Sigmoid colon (tissue), 7 donors: ENCODE results near the gene CDKN3. TPM values are rescaled to one million over a fixed set of nuclear protein-coding genes. Genes with fewer than 3 reads are reported as not detected.

Source experiments
- DNase-seq: peaks from one replicate; pipeline ENCODE4 v3.0.0-alpha.2; 2019
- H3K27ac ChIP-seq, 4 donors: fragments of 200-600 bp; sonication (generic); one replicate each; pipeline ENCODE4 v1.5.1; 2016 to 2019; ENCODE audit warnings: mild to moderate bottlenecking in 1 of 4
- H3K27me3 ChIP-seq, 3 donors: fragments of 200-600 bp; sonication (generic); one replicate each; pipeline ENCODE4 v1.5.1; 2019; ENCODE audit warnings: mild to moderate bottlenecking in 1 of 3
- H3K36me3 ChIP-seq, 4 donors: fragments of 200-600 bp; sonication (generic); one replicate each; pipeline ENCODE4 v1.5.1; 2016 to 2019
- H3K4me1 ChIP-seq, 4 donors: fragments of 200-600 bp; sonication (generic); one replicate each; pipeline ENCODE4 v1.5.1; 2017 to 2019
- H3K4me3 ChIP-seq, 4 donors: fragments of 200-600 bp; sonication (generic); one replicate each; pipeline ENCODE4 v1.5.1; 2017 to 2019; ENCODE audit warnings: mild to moderate bottlenecking in 2 of 4, moderate library complexity in 1 of 4
- H3K9me3 ChIP-seq, 4 donors: fragments of 200-600 bp in 3 of 4; sonication (generic) in 3 of 4; one replicate each; pipeline versions ENCODE4 v1.5.1 to v1.6.1; 2013 to 2019
- EP300 ChIP-seq, 4 donors: sonication (generic); formaldehyde crosslinking; IDR thresholded peaks; one replicate each; pipeline ENCODE4 v1.6.1; 2017; ENCODE audit warnings: antibody characterized with exemption in 4 of 4
- POLR2A ChIP-seq, 2 donors: fragments of 450-650 bp; IDR thresholded peaks; one replicate each; pipeline ENCODE4 v1.6.1; 2016; ENCODE audit warnings: antibody characterized with exemption in 2 of 2, mild to moderate bottlenecking in 2 of 2, moderate library complexity in 2 of 2
- POLR2AphosphoS5 ChIP-seq, 4 donors: sonication (generic); formaldehyde crosslinking; IDR thresholded peaks; one replicate each; pipeline ENCODE4 v1.6.1; 2017; ENCODE audit warnings: antibody characterized with exemption in 4 of 4
- WGBS, 2 donors: extraction: QIAGEN DNeasy Blood & Tissue Kit; methylation state at CpG; one replicate each; pipeline ENCODE4 v1.1.7; 2013; 5-methylcytosine and 5-hydroxymethylcytosine counted together
- intact Hi-C: fragments of 100-400 bp; cut with DNase I; formaldehyde crosslinking; loops from one replicate; pipeline ENCODE4 v1.15.1; 2023
- polyA plus RNA-seq, 3 donors: library from polyadenylated mRNA; stranded (reverse); fragments of 200-250 nt; gene quantifications; one replicate each; pipeline ENCODE4 v1.2.3, GENCODE V29; 2013
- total RNA-seq, 4 donors: library from RNA; depleted of rRNA; stranded (reverse); fragments of >200 nt; gene quantifications; one replicate each; pipeline ENCODE4 v1.1.0, GENCODE V29; 2016
- TF ChIP-seq, protein P1 (sequence below), 4 experiments: fragments of 450-650 bp in 3 of 4; fragments of 200-600 bp in 1 of 4; IDR thresholded peaks; one replicate each; pipeline ENCODE4 v1.5.1; 2016 to 2019; ENCODE audit warnings: antibody characterized with exemption in 4 of 4, mild to moderate bottlenecking in 3 of 4, moderate library complexity in 2 of 4
- donor health status: healthy with polysubstance abuse.
- donor health status: Bipolar disorder and iron deficiency.
- donor health status: healthy.

CDKN3 gene
- total and polyA plus RNA-seq, 7 donors, result 1.1 to 41.8 (median 6.6) TPM; not detected in 1

DNA sequence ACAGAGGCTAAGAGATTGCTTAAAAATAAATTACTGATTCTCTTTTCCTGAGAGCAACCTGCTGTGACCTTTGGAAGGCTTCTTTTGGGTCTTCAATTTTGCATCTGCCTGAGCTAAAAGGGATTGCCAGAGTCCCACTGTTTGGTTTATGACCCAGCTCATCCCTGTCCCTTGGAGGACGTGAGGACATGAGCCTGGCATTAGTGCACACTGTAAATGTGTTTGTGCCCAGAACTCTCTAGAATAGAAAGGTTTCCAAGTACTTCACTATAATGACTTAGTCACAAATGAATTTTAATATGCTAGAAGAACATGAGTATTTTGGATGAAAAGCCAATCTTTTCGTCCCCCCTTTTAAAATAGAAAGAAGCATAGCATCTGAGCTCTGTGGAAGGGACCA lies 47.1 kb upstream of the CDKN3 start:
- H3K36me3 ChIP-seq, result no peaks in the 10 kb centered on the region
- H3K27ac ChIP-seq, result peak overlapping the region in 3 of 4 donors; percentile 41 to 56 (median 52)
- H3K27me3 ChIP-seq, result no peaks in the 10 kb centered on the region
- no peak for DNase-seq
- no peak for TF ChIP-seq POLR2A (IDR thresholded peaks at IDR 0.05)
- WGBS, 2 donors, result 80 to 82% methylated on average over 2 of the region's 2 CpGs
- peak overlapping the region in 1 of 4 donors; percentile 20 for H3K4me3 ChIP-seq
- intact Hi-C loops, result loop anchor here (5.0 to 10.0 kb wide), 3 partner anchors 175 to 1052 kb away; no protein-coding TSS in a partner anchor
- H3K4me1 ChIP-seq, result no peaks in the 10 kb centered on the region
- H3K9me3 ChIP-seq, result no peaks in the 10 kb centered on the region

DNA sequence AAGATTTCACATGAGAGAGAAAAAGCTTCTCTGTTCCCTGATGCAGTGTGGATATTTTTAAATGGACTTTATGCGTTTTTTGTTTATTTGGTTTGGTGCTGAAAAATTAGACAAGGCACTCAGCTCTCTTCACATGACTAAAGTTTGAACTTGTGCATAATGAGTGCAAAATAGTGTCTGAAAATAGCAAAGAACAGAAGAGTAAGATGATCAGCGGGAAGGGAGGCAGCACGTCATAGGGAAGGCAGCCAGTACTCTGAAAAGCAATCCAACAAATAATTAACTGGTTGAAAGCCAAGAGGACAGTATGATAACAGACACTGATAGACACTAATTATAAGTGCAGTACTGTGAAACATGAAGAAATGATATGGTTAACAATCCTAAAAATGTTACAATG lies 46.6 kb upstream of the CDKN3 start:
- Histone ChIP-seq H3K27me3 (no peaks in the 10 kb centered on the region), H3K9me3 (no peaks in the 10 kb centered on the region), H3K36me3 (no peaks in the 10 kb centered on the region), H3K4me1 (no peaks in the 10 kb centered on the region), H3K4me3 (no peak overlapping the region), H3K27ac (peak overlapping the region in 2 of 4 donors; percentile 41 to 56)
- 73 to 78% methylated on average over 3 of the region's 3 CpGs for WGBS, 2 donors
- DNase-seq, result no peak
- TF ChIP-seq, protein P1, sequence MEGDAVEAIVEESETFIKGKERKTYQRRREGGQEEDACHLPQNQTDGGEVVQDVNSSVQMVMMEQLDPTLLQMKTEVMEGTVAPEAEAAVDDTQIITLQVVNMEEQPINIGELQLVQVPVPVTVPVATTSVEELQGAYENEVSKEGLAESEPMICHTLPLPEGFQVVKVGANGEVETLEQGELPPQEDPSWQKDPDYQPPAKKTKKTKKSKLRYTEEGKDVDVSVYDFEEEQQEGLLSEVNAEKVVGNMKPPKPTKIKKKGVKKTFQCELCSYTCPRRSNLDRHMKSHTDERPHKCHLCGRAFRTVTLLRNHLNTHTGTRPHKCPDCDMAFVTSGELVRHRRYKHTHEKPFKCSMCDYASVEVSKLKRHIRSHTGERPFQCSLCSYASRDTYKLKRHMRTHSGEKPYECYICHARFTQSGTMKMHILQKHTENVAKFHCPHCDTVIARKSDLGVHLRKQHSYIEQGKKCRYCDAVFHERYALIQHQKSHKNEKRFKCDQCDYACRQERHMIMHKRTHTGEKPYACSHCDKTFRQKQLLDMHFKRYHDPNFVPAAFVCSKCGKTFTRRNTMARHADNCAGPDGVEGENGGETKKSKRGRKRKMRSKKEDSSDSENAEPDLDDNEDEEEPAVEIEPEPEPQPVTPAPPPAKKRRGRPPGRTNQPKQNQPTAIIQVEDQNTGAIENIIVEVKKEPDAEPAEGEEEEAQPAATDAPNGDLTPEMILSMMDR (IDR thresholded peaks at IDR 0.05), result no peak
- TF ChIP-seq POLR2A (IDR thresholded peaks at IDR 0.05) (no peak), EP300 (IDR thresholded peaks at IDR 0.05) (no peak), POLR2AphosphoS5 (IDR thresholded peaks at IDR 0.05) (no peak)
- intact Hi-C loops, result no loop called here

DNA sequence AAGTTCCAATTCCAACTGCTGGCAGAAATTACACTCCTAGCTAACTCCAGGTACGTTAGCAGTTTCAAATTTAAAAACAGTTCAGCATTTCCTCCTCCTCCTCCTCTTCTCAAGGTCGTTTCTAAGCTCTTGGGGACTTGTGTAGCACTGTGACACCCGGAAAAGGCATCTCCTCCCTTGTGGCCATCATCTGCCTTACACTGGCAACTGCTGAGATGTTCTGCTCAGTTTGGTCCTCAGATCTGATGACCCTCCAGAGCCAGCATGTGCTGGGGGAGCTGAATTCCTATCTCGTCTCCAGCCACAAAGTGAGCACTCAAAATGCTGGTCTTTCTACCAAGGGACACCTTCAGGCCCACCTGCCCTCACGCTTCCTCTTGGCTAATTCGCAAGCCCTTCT lies 43.5 kb upstream of the CDKN3 start:
- 64 to 68% methylated on average over 6 of the region's 6 CpGs for WGBS, 2 donors
- Histone ChIP-seq H3K36me3 (no peaks in the 10 kb centered on the region), H3K27ac (no peak overlapping the region), H3K27me3 (no peaks in the 10 kb centered on the region), H3K4me1 (no peaks in the 10 kb centered on the region), H3K4me3 (no peak overlapping the region), H3K9me3 (no peaks in the 10 kb centered on the region)
- TF ChIP-seq POLR2AphosphoS5 (IDR thresholded peaks at IDR 0.05), result no peak
- TF ChIP-seq, protein P1 (IDR thresholded peaks at IDR 0.05), result no peak
- no peak for TF ChIP-seq EP300 (IDR thresholded peaks at IDR 0.05)
- TF ChIP-seq POLR2A (IDR thresholded peaks at IDR 0.05), result no peak
- intact Hi-C loops, result no loop called here
- no peak for DNase-seq

DNA sequence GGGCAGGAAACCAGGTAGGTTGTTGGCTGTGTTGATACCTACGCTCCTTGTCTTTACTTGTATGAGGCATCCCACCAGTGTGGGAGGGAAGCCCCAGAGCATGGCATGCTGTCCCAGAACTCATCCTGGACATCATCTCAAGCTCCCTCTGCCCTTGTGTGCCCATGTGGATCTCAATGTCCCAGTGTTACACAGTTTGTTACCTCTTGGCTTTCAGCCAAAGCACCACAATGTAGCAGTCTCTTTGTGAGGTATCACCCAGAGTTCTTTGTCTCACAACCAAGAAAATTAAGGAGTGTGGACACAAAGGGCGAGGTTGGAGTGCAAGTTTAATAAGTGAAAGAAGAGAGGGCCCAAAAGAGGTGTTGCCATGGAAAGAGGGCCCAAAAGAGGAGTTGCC lies 43.1 kb upstream of the CDKN3 start:
- H3K9me3 ChIP-seq, result no peaks in the 10 kb centered on the region
- WGBS, 2 donors, result 65 to 82% methylated on average over 2 of the region's 2 CpGs
- no peaks in the 10 kb centered on the region for H3K27me3 ChIP-seq
- no peak overlapping the region for H3K4me3 ChIP-seq
- no peak for DNase-seq
- H3K4me1 ChIP-seq, result no peaks in the 10 kb centered on the region
- H3K27ac ChIP-seq, result no peak overlapping the region
- intact Hi-C loops, result no loop called here
- TF ChIP-seq, protein P1 (IDR thresholded peaks at IDR 0.05), result no peak
- TF ChIP-seq EP300 (IDR thresholded peaks at IDR 0.05) (no peak), POLR2AphosphoS5 (IDR thresholded peaks at IDR 0.05) (no peak), POLR2A (IDR thresholded peaks at IDR 0.05) (no peak)
- H3K36me3 ChIP-seq, result no peaks in the 10 kb centered on the region

DNA sequence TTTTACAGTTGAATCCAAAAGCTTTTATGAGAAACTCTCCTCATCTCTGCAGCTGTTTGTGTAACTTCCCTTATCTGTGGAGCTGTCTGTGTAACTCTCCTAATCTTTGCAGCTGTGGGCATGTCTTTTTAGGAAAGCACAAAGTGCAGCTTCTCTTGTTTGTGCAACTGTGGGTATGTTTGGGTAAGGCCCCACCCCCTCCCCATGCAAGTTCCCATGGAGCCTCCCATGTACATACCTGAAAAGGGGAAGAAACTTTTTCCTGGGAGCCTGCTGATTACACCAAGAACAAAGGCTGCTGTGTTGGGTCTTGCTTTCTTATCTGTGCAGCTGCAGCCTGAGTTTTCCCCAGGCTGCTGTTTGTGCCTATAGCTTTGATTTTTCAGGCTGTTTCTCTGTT lies 42.7 kb upstream of the CDKN3 start:
- Histone ChIP-seq H3K27ac (no peak overlapping the region), H3K4me3 (no peak overlapping the region), H3K36me3 (no peaks in the 10 kb centered on the region), H3K9me3 (no peaks in the 10 kb centered on the region), H3K4me1 (no peaks in the 10 kb centered on the region), H3K27me3 (no peaks in the 10 kb centered on the region)
- intact Hi-C loops, result no loop called here
- TF ChIP-seq EP300 (IDR thresholded peaks at IDR 0.05) (no peak), POLR2A (IDR thresholded peaks at IDR 0.05) (no peak), POLR2AphosphoS5 (IDR thresholded peaks at IDR 0.05) (no peak)
- TF ChIP-seq, protein P1 (IDR thresholded peaks at IDR 0.05), result no peak
- DNase-seq, result no peak
